SW 1271 (cell line): ENCODE data around the gene CHRM4.
"Not testable (repeated sequence)": the region's sequence is repeated elsewhere in the genome, so short reads cannot be mapped to it uniquely, and the experiment has no call there.

Experiments
- DNase-seq, 2 experiments: peaks; one replicate each; lab custom pipeline; 2025; lab: John Stamatoyannopoulos, UW

Gene CHRM4

DNA sequence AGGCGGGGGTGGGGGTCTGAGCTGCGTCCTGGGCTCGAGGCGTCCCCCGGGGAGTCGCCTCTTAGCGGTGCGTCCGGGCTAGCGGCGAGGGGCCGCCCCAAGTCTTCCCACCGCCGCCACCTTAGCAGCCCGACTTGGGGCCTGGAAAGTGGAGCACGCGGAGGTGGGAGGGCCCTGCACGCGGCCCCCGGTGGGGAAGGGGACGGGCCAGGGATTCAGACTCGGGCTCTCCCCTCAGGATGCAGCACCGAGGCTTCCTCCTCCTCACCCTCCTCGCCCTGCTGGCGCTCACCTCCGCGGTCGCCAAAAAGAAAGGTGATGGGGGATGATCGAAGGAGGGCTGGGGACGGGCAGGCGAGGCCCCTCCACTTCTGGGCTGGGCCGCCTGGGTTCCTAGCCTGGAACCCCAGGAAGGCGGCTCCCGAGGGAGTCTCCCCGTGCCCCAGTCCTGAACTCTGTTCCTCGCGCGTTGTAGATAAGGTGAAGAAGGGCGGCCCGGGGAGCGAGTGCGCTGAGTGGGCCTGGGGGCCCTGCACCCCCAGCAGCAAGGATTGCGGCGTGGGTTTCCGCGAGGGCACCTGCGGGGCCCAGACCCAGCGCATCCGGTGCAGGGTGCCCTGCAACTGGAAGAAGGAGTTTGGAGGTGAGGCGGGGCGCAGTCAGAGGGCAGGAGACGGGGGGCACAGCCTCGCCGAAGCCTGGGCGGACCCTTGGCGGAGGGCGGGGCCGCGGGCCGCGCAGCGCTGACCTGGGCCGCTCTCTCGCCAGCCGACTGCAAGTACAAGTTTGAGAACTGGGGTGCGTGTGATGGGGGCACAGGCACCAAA, 9.5 kb downstream of the CHRM4 start:
- DNase-seq: no peak

DNA sequence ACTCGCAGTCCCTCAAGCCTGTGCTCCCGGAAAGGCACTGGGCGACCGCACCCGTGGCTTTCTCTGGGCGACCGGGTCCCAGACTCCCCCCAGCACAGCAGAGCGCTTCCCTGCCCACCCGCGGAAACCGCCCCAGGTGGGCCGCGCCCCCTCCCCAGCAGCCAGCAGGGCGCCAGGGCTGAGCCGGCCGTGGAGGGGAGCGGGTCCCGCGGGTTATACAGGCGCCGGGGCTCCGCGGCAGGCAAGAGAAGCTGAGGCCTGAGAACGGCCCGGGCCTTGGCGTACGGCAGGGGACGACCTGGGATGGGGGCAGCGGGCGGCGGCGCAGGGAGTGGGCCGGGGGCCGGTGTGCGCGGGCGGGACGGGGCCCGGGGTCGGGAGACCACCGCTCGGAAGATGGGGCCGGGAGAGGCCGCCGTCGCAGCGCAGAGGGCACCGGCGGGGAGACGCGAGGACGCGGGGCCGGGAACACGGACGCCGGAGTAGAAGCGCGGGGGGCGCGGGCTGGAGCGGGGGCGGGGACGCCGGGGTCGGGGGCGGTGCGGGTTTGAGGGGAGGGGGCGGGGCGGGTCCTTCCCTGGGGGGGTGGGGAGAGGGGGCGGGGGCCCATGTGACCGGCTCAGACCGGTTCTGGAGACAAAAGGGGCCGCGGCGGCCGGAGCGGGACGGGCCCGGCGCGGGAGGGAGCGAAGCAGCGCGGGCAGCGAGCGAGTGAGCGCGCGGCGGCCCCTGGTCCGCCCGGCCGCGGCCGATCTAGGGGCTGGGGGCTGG, 10.3 kb downstream of the CHRM4 start, which contains the start of gene MDK:
Gene MDK (plus strand): TSS at position 622 of the 771 bp plus-strand sequence. CDS start 389 bp downstream, outside the sequence.
- DNase-seq: no peak

GRCh38 chr11:46380340-46381047, 11.1 kb downstream of the CHRM4 start:
- DNase-seq: peak in 1 of 2 experiments; percentile 48

- DNase-seq: not testable (repeated sequence)
Measured at GRCh38 chr11:46379482-46380293, 11.9 kb downstream of the CHRM4 start.

GRCh38 chr11:46378811-46379481, 12.6 kb downstream of the CHRM4 start:
- no peak for DNase-seq

DNA sequence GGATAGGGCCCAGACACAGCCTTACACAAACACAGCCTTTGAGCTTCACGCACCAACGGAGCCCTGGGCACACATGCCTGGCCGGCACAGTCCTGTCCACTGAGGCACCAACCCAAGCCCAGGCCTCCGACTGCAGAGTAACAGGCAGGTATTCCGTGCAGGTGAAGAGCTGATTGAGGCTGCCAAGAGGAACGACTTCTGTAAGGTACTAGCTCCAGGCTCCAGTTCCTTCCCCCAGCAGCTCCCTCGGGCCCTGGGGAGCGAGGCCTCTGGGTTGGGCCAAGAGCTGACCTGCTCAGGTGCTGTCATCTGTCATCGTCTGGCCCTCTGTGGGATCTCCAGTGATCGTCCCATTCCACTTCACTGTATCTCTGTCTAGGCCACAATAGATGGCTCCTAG, 13.3 kb downstream of the CHRM4 start:
- no peak for DNase-seq

DNA sequence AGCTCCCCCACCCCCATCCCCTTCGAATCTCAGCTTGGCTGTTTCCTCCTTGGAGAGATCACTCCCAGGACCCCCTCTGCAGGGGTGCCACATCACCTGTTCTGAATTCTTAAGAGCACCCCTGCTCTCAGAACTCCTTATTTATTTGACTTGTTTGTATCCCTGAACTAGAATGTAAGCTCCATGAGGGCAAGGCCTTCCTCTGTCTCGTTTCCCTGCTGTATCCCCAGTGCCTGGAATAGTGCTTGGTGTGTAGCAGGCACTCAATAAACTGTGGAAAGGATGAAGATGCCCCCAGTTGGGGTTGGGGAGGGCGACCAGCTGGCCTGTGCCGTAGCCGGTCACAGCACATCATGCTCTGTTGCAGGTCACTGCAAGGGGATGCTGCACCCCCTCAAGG, 13.7 kb downstream of the CHRM4 start:
- no peak for DNase-seq

DNA sequence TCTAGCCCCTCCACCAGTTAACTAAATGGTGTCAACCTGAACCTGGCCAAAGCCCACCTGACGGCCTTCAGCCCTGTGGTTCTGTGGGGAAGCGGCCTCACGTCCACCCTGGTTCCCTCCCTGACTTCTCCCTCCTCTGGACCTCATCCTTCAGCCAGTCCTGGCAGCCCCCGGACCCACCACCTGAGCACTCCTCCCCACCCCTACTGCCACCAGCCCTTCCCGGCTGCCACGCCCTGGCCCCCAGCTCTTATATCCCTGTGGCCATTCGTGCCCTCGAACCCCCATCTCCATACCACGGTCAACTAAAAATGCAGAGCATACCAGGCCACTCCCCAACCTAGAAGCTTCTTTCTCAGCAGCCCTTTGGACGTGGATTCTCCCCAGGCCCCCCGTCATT, 14.3 kb downstream of the CHRM4 start:
- DNase-seq: no peak

DNA sequence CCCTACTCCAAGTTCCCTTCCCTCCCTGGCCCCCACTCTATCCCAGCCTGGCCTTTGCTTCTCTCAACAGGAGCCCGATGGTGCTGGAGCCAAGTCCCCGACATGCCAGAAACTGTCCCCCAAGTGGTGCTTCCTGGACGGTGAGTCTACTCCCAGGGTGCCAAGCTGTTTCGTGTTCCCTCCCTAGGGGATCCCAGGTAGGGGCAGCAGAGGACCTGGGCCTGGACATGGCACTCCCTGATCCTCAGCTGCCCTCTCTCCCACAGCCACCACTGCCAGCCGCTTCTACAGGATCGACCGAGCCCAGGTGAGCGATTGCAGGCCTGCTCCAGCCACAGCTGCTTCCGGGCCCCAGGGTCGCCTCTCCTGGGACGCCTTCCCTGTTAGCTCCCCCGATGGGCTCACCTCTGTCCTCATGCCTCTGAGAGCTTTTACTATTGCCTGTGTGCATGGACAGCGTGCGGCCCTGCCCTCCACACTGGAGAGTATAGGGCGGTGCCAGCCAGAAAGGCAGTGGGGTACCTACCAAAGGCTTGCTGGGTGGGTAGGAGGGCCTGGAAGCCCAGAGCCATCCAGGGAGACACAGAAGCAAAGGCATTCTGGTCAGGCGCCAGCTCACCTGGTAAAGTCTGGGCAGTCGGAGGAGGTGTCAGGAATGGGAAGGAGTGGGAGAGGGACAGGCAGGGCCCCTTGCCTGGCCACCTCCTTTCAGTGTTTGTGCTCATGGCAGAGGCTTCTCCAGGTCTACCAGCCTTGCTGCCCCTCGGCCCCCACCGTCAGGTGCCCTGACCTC, 15.1 kb downstream of the CHRM4 start:
- DNase-seq: no peak

DNA sequence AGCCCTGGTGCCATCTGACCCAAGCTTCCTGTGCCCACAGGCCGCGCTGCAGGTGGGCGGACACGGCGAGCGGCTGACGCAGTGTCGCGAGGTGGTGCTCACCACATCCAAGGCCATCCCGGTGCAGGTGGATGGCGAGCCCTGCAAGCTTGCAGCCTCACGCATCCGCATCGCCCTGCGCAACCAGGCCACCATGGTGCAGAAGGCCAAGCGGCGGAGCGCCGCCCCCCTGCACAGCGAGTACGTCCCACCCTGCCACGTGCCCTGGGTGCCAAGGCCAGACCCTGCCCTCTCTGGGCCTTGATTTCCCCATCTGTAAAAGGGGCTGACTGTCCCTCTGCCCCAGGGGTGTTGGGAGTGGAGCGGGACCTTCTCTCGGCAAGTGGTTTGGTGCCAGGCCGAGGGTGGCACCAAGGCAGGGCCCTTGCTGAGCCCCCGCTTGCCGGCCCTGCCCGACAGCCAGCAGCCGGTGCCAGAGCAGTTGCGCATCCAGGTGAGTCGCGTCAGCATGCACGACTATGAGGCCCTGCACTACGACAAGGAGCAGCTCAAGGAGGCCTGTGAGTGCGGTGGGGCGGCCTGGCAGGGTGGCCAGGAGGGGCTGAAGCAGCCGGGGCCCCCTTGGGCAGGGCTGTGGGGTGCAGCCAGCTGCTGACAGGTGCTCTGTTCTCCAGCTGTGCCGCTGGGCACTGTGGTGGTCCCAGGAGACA, 16.0 kb downstream of the CHRM4 start:
- DNase-seq: no peak

GRCh38 chr11:46374815-46375214, 16.8 kb downstream of the CHRM4 start:
- no peak for DNase-seq

DNA sequence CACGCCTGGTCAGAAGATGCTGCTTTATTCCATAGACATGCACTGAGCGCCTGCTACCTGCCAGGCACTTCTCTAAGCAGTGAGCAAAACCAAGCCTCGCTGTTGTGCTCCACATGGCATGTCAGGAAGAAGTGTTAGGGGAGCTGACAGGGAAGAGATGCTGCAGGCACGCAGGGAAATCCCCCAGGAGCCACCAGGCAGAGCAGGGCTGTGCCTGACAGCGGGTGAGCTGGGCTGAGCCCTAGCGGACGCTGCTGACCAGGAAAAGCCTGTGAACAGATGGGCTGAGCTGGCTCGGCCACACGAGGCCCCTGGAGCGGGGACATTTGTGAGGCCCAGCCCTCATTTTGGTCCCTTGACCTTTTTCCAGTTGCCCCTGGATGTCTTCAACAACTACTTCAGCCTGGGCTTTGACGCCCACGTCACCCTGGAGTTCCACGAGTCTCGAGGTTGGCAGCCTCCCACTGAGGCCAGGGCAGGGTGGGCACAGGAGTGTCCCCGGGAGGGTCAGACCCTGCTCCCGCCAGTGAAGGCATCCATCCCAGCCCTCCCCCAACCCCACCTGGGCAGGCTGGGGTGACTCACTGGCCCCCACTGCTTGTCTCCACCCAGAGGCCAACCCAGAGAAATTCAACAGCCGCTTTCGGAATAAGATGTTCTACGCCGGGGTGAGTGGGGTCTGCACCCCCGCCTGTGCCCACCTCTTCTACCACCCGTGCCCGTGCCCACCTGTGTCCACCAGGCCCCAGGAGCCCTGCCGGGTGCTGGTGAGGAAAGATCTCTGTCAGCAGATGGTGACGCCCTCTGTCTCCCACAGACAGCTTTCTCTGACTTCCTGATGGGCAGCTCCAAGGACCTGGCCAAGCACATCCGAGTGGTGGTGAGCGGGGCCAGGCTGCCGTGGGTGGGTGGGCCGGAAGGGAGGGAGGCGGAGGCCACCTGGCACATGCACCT, 17.5 kb downstream of the CHRM4 start:
- no peak for DNase-seq

DNA sequence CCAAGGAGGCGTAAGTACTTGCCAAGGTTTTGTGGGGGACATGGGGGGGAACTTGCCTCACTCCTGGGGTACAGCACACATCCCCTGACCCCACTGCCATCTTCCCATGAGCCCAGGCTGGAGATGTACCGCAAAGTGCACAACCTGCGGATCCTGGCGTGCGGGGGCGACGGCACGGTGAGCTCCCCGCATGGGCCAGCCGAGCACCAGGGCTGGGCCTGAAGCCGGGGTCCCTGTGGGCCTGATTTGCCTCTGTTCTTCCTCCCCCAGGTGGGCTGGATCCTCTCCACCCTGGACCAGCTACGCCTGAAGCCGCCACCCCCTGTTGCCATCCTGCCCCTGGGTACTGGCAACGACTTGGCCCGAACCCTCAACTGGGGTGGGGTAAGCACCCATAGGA, 19.1 kb downstream of the CHRM4 start:
- DNase-seq: not testable (repeated sequence)

GRCh38 chr11:46372086-46372485, 19.5 kb downstream of the CHRM4 start:
- no peak for DNase-seq

GRCh38 chr11:46371262-46371661, 20.3 kb downstream of the CHRM4 start:
- not testable (repeated sequence) for DNase-seq

DNA sequence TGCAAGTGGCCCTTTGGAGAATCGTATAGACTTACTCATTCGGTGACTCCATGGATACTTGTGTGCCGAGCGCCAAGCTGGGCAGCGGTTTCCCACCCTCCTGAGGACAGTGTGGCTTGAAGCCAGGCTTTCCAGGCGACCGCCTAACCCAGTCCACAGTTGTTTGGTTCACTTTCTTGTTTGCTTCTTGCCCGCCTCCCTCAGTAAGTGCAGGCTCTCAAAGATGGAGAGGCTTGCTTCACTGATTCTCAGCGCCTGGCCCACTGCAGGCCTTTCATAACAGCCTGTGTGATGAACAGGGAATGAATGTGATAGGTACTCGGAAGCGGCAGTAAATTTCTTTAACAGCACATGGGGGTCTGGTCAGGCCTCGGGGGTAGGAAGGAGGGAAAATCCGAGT, 21.3 kb downstream of the CHRM4 start:
- no peak for DNase-seq

DNA sequence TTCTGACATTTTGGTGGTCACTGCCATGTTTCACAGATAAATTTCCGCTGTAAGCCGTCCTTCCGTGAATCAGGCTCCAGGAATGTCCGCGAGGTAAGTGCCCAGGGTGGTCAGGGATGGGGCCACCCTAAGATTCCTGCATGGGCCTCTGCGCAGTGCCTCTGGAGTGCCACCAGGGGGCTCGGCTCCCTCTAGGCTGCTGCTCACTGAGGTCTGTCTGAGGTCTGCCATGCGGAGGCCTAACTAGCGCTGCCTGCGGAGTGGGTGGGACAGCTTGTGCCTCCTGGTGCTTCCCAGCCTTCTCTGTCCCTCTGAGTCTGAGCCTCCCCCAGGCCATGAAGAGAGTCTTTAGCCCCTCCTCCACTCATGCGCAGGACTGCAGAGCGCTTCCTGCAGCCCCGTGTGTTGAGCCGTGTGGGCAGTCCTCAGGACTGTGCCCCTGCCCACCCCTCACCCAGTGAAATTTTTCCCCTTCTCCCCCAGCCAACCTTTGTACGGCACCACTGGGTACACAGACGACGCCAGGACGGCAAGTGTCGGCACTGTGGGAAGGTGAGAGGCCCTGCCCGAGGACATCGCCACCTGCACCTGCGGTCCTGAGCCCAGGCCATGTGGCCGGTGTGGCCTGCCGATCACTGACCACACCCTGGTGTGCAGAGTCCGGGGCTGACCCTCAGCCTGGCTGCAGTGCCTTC, 22.0 kb downstream of the CHRM4 start:
- DNase-seq: peak; percentile 66 to 77

GRCh38 chr11:46367916-46368267, 23.7 kb downstream of the CHRM4 start:
- DNase-seq: no peak
